HG02588 (cell line): ENCODE measurements around the gene PCED1A.
"Not testable (repeated sequence)": the region's sequence is repeated elsewhere in the genome, so short reads cannot be mapped to it uniquely, and the experiment has no call there.

Source experiments
- ATAC-seq: cut with Tn5 transposase; IDR thresholded peaks from one replicate; pipeline ENCODE4 v1.9.1; 2021; ENCODE audit warnings: mild to moderate bottlenecking, moderate library complexity; ENCODE audit not compliant: unreplicated experiment

PCED1A gene

DNA sequence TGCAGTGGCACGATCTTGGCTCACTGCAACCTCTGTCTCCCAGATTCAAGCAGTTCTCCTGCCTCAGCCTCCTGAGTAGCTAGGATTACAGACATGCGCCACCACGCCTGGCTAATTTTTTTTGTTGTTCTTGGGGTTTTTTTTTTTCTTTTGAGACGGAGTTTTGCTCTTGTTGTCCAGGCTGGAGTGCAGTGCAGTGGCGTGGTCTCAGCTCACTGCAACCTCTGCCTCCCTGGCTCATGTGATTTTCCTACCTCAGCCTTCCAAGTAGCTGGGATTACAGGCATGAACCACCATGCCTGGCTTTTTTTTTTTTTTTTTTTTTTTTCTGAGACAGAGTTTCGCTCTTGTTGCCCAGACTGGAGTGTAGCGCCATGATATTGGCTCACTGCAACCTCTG is 9.2 kb downstream of the PCED1A start:
- not testable (repeated sequence) for ATAC-seq

DNA sequence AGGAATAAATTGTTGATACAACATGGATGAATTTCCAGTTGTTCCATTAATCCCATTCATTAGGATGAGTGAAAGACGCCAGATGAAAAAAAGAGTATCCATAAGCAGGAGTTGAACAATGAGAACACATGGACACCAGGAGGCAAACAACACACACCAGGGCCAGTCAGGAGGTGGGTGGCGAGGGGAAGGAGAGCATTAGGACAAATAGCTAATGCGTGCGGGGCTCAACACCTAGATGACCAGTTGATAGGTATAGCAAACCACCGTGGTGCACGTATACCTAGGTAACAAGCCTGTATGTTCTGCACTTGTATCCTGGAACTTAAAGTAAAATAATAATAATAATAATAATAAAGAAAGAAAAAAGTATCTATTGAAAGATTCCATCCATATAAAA is 11.1 kb downstream of the PCED1A start:
- no peak for ATAC-seq

DNA sequence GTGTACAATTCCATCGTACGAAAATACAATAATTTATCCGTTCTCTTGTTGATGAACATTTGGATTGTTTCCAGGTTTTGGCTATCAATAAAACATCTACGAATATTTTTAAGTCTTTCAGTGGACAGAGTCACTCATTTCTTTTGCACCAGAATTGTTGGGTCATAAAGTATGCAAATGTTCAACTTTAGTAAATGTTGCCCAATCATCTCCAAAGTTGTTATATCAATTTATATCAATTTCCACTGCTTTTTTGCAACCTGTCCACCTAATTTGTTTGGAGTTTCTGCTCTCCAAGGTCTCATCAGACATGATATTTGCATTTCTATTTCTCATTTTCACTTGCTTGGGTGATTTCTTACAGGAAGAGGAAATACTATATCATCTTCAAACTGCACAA is 13.8 kb downstream of the PCED1A start:
- ATAC-seq: no peak

- no peak for ATAC-seq
Observed at GRCh38 chr20:2825761-2826160, 14.7 kb downstream of the PCED1A start.

- no peak for ATAC-seq
Observed at GRCh38 chr20:2822073-2822472, 18.4 kb downstream of the PCED1A start.

DNA sequence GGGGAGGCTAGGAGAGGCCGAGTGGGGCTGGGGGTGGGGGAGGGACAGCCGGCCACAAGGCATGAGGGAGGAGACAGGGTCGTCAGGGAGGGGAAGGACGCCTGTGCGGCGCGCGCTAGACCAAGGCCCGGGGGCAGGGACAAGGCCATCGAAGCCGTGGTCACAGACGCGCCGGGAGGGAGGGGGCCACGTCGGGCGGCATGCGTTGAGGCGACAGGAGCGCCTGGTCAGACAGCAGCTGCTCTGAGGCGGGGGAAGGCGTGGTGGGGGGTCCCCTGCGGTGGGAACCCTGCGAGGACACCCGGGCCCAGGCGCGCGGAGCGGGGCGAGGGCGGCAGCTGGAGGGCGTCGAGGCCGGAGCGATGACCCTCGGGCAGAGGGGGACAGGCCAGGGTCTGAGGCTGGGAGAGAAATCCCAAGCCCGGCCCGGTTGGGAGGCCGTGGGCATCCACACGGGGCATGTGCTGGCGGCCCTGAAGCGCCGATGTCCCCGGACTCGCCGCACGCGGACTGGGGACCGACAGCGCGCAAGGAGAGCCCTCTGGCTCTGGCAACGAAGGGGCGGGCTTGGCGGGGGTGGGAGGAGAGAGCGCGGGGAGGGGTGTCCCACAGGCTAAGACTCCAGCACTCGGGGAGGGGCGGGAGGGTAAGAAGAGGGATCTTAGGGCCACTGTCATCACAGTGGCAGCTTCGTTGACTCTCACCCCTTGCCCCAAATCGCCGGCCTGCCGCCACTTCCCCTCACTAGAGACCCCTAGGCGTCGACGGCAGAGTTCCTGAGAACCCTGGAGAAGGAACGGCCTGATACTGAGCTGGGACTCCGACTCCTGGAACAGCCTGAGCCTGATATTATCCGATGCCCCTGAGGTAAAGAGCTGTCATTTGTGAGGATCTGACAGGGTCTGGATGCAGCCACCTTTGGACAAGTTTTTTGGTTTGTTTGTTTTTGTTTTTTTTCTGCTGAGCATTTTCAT is 19.3 kb downstream of the PCED1A start:
- no peak for ATAC-seq

DNA sequence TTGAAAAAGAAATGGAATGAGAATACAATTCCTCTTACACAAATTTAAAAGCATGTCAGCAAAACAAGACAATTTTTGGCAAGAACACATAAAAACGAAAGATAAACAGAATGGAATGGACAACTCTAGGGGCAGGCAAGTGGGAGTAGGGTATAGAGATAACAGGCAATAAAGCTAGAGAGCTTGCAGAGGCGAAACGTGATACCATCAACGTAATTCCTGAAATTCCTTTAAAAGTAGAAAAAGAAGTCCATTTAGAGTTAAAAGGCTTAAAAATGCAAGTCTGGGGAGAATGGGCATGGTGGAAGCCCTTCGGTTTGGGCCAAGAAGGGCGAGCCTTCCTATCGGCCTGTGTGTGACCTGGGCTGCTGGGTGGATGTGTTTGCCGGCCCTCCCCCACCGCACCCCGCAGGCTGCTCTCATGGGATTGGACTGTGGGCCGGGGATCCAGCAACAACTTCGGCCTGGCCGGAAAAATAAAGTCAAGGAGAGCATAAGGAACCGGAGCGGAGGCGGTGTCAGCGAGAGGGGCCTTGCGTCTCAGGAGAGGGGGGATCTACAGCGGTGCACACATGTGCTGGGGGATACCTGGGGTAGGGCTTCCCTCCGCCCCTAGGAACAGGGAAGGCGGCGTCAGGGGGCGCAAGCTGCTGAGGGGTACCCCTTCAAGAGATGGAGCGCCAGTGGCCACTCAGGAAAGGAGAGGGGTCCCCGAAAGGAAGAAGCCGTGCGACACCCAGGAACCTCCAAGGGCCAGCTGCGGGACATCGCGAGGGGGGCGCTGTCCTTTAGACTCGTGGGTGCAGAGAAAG is 20.2 kb downstream of the PCED1A start:
- no peak for ATAC-seq

DNA sequence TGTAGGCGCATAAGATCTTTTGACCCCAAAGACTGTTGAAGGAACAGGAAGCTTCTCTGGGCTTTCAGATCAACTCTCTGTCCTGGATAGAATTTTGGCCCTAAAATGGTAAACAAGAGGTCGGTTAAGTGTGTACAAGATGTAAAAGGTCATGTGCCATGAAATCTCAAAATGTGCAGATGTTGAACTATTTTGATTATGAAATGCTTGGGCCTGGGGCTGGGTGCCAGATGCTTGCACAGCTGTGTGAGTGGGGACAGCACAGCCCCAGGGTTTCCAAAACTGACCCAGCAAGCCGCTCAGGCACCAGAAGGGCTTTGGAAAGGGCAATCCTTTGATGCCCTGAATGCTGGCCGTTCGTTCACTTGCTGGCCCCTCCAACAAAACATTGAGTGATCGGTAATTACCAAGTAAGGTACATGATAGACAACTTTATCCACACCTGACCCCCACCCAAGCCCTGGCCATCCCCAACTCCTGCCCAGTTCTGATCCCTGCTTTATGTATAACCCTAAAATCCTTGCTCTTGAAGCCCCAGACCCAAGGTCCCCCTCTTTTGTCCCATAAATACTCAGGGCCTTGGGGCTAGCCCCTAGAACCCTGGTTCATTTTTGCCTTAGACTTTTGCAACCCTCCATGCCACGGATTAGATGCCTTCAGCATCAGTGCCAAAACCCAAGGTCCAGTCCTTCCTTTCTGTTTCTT is 22.4 kb downstream of the PCED1A start:
- ATAC-seq: no peak

- no peak for ATAC-seq
Observed at GRCh38 chr20:2817341-2817726, 23.1 kb downstream of the PCED1A start.

DNA sequence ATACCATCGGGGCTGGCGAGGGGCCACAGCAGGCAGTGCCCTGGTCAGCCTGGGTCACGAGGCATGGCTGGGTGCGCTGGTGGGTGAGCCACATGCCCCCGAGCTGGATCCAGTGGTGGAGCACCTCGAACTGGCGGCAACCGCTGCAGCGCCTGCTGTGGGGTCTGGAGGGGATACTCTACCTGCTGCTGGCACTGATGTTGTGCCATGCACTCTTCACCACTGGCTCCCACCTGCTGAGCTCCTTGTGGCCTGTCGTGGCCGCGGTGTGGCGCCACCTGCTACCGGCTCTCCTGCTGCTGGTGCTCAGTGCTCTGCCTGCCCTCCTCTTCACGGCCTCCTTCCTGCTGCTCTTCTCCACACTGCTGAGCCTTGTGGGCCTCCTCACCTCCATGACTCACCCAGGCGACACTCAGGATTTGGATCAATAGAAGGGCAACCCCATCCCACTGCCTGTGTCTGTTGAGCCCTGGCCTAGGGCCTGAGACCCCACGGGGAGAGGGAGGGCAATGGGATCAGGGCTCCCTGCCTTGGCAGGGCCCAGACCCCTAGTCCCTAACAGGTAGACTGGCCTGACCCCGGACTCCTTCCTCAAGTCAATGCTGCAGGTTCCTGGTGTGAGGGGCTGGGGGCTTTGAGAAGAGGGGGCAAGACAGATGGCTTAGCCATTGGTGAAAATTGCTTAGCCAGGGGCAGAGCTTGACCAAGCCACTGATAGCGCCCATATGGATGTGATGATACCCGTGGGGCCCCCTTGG is 23.7 kb downstream of the PCED1A start:
- no peak for ATAC-seq

GRCh38 chr20:2816030-2816582 is 24.3 kb downstream of the PCED1A start, which contains the start of gene TMEM239:
Gene TMEM239 (plus strand): TSS chr20:2816364. CDS start chr20:2816555, 191 bp downstream.
- ATAC-seq: no peak

- ATAC-seq: no peak
Observed at GRCh38 chr20:2815242-2815900, 25.1 kb downstream of the PCED1A start.

- ATAC-seq: no peak
Observed at GRCh38 chr20:2814587-2815051, 25.8 kb downstream of the PCED1A start, which contains the start of gene C20orf141. Gene C20orf141 (plus strand): TSS chr20:2814987. CDS start chr20:2815185, 198 bp downstream.

- no peak for ATAC-seq
Observed at GRCh38 chr20:2814076-2814475, 26.4 kb downstream of the PCED1A start.

GRCh38 chr20:2812189-2812588 is 28.3 kb downstream of the PCED1A start:
- ATAC-seq: no peak

GRCh38 chr20:2809690-2810089 is 30.8 kb downstream of the PCED1A start:
- ATAC-seq: no peak

GRCh38 chr20:2807929-2808328 is 32.5 kb downstream of the PCED1A start:
- not testable (repeated sequence) for ATAC-seq

DNA sequence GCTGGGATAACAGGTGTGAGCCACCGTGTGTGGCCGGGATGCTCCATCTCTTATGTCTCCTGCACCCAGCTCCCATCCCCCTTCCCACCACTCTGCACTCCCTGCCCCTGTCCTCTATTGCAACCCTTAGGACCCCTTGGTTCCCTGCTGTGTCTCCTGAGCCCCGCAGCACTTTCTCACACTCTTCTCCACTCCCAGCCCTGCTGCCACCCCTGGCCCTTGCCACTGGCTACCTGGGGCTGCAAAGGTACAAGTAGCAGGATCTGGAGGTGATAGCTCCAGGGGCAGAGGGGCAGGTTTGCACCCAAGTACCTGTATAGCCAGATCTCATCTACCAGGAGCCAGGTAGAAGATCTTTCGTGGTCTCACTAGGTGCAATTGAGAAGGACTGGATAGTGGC is 33.4 kb downstream of the PCED1A start:
- ATAC-seq: no peak

DNA sequence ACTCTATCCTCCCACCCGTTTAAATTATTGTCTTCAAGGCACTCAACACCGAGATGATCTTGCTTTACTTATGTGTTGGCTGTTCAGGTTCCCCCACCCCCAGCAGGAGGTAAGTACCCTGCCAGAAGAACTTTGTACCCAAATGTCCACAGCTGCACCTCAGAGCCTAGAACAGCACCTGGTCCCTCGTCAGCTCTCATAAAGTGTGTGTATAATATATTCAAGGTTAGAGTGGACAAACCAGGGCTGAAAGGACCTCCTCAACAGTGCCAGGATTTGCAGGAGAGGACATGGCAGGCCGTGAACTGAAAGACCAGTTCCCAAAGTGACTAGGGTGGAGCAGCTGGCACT is 34.1 kb downstream of the PCED1A start:
- ATAC-seq: no peak
